ENCODE results near the gene TTC7B. TPM values are rescaled to one million over a fixed set of nuclear protein-coding genes. Genes with fewer than 3 reads are reported as not detected.

Gene TTC7B
- total and polyA plus RNA-seq, 2 of the 8 experiments (the other 6 are each of a cell fraction or from before 2014, with no cell fraction given), result 23.7 to 34.0 TPM

GRCh38 chr14:90531497-90531896, 284.7 kb downstream of the TTC7B start:
- Histone ChIP-seq H3K4me3 (ENCODE audit: extremely low read depth in 1 of 4, insufficient read depth in 2 of 4, low read depth in 3 of 4, low read length in 4 of 4) (no peak overlapping the region), H3K36me3 (ENCODE audit: control insufficient read depth in 2 of 4, insufficient read depth in 4 of 4, low read length in 3 of 4) (no peaks in the 10 kb centered on the region), H4K91ac (replicated peaks; ENCODE audit: insufficient read length, low read length) (no peak overlapping the region), H3K4ac (replicated peaks; ENCODE audit: insufficient read length, low read depth, low read length) (no peak overlapping the region), H4K8ac (ENCODE audit: extremely low read depth, insufficient read depth, low read length) (no peak overlapping the region), H3K27me3 (replicated peaks in 1 of 4; ENCODE audit: control insufficient read depth in 3 of 4, extremely low read depth in 1 of 4, insufficient read depth in 3 of 4, low read length in 3 of 4) (no peaks in the 10 kb centered on the region), H3K27ac (ENCODE audit: low read depth, low read length) (no peak overlapping the region), H4K5ac (ENCODE audit: insufficient read length, low read depth, low read length) (no peak overlapping the region), H4K20me1 (replicated peaks in 1 of 2; ENCODE audit: control insufficient read depth in 1 of 2, insufficient read depth in 2 of 2, low read length in 2 of 2) (no peaks in the 10 kb centered on the region), H2AFZ (ENCODE audit: low read length) (no peak overlapping the region), H3K9ac (replicated peaks in 1 of 4; ENCODE audit: extremely low read depth in 1 of 4, low read depth in 3 of 4, low read length in 3 of 4) (no peak overlapping the region), H3K79me2 (ENCODE audit: control insufficient read depth in 1 of 2, insufficient read depth in 2 of 2, low read length in 2 of 2) (no peaks in the 10 kb centered on the region), H3K23me2 (ENCODE audit: low read depth, low read length) (no peaks in the 10 kb centered on the region), H3K4me2 (ENCODE audit: insufficient read depth in 1 of 2, low read depth in 2 of 2, low read length in 2 of 2) (no peak overlapping the region), H3K4me1 (replicated peaks in 1 of 4; ENCODE audit: control insufficient read depth in 3 of 4, insufficient read depth in 4 of 4, low read length in 3 of 4) (peaks cover 0 to 5% (median 1%) of the 10 kb centered on the region in 4 experiments; a peak in 4 of 7 replicates), H2BK20ac (ENCODE audit: low read length) (no peak overlapping the region), H2AK5ac (ENCODE audit: low read depth, low read length) (no peak overlapping the region), H3K18ac (ENCODE audit: extremely low read depth, low read length) (no peak overlapping the region), H3K9me3 (ENCODE audit: insufficient read depth in 2 of 2, low read depth in 1 of 2, low read length in 1 of 2) (0 out of 4 replicates have a peak, but pooled peaks cover 0 to 5% of the 10 kb centered on the region in 2 experiments), H3K23ac (ENCODE audit: insufficient read length) (no peak overlapping the region), H3K14ac (ENCODE audit: insufficient read length) (no peak overlapping the region), H3K56ac (replicated peaks; ENCODE audit: insufficient read length, low read depth, low read length) (no peak overlapping the region), H2BK5ac (ENCODE audit: low read depth, low read length) (no peak overlapping the region), H2BK15ac (ENCODE audit: low read length) (no peak overlapping the region), H3K79me1 (ENCODE audit: low read depth, low read length) (no peaks in the 10 kb centered on the region; the same call in 1 of the 2 replicates), H2BK12ac (ENCODE audit: low read depth, low read length) (no peak overlapping the region), H2BK120ac (replicated peaks; ENCODE audit: low read depth, low read length) (no peak overlapping the region)
- whole genome bisulfite sequencing, 2 experiments (ENCODE audit: extremely low coverage in 1 of 2, insufficient coverage in 1 of 2, insufficient read length in 1 of 2, insufficient replicate concordance in 2 of 2, low coverage in 1 of 2, low lambda C conversion rate in 2 of 2, missing lambda C conversion rate in 1 of 2), result 91% methylated on average over 4 of the region's 6 CpGs; no CpG with 5 or more reads in 1 of the 2 experiments
- CTCF ChIA-PET (ENCODE audit: partially characterized antibody), result interaction anchor here (0.6 to 2.0 kb wide), 7 partner anchors 9 to 756 kb away, joined by 3 to 8 read pairs (median 3); no protein-coding TSS in a partner anchor
- no peak for TF ChIP-seq POU5F1 (IDR thresholded peaks at IDR 0.05; ENCODE audit: low read depth, low read length)
- DNase-seq (ENCODE audit: low read depth in 1 of 2, low spot score in 2 of 2), result no peak
- FAIRE-seq, result no peak
- POLR2A ChIA-PET (ENCODE audit: partially characterized antibody), result interaction anchor here (0.6 kb wide), 1 partner anchor 191 kb away, joined by 3 read pairs; no protein-coding TSS in a partner anchor
